NT2/D1 (cell line): ENCODE measurements around the gene IGF1R.

Experiments used
- DNase-seq: peaks from one replicate; pipeline ENCODE4 v3.0.0-alpha.2; 2011; ENCODE audit warnings: low read depth, low spot score
- H3K27me3 ChIP-seq: 2 replicates; pipeline ENCODE4 v1.6.0; 2011; ENCODE audit warnings: mild to moderate bottlenecking; ENCODE audit not compliant: insufficient read length, insufficient read depth
- H3K36me3 ChIP-seq: 2 replicates; pipeline ENCODE4 v1.6.1; 2011; ENCODE audit warnings: mild to moderate bottlenecking, low read length, mixed read lengths; ENCODE audit not compliant: insufficient read depth, insufficient read length
- H3K4me1 ChIP-seq: 2 replicates; pipeline ENCODE4 v1.5.1; 2011; ENCODE audit not compliant: insufficient read depth, insufficient read length
- H3K4me3 ChIP-seq: 2 replicates; pipeline ENCODE4 v1.5.1; 2011; ENCODE audit warnings: low read depth; ENCODE audit not compliant: insufficient read length
- H3K9ac ChIP-seq: 2 replicates; pipeline ENCODE4 v1.6.0; 2011; ENCODE audit warnings: low read depth; ENCODE audit not compliant: insufficient read length
- H3K9me3 ChIP-seq: 2 replicates; pipeline ENCODE4 v1.5.1; 2011; ENCODE audit warnings: mild to moderate bottlenecking, low read length; ENCODE audit not compliant: insufficient read depth
- SUZ12 ChIP-seq: IDR thresholded peaks from 2 replicates; pipeline ENCODE4 v1.6.1; 2011; ENCODE audit not compliant: insufficient read length, insufficient read depth; ENCODE audit errors: extremely low read depth
- YY1 ChIP-seq: IDR thresholded peaks from 2 replicates; pipeline ENCODE4 v1.6.1; 2011; ENCODE audit not compliant: insufficient read length, insufficient read depth
- ZNF274 ChIP-seq: IDR thresholded peaks from 2 replicates; pipeline ENCODE4 v1.6.1; 2011; ENCODE audit warnings: mild to moderate bottlenecking, low read depth, low read length

IGF1R gene

GRCh38 chr15:98718426-98719136, 70.2 kb downstream of the IGF1R start:
- Histone ChIP-seq H3K4me3 (no peak overlapping the region), H3K9ac (no peak overlapping the region), H3K27me3 (no peaks in the 10 kb centered on the region), H3K36me3 (no peaks in the 10 kb centered on the region), H3K9me3 (no peaks in the 10 kb centered on the region), H3K4me1 (peaks cover 13% of the 10 kb centered on the region)
- no peak for DNase-seq
- no peak for TF ChIP-seq ZNF274

- Histone ChIP-seq H3K36me3 (no peaks in the 10 kb centered on the region), H3K4me1 (peaks cover 10% of the 10 kb centered on the region), H3K27me3 (no peaks in the 10 kb centered on the region), H3K4me3 (no peak overlapping the region), H3K9ac (no peak overlapping the region), H3K9me3 (no peaks in the 10 kb centered on the region)
- no peak for TF ChIP-seq YY1
- TF ChIP-seq SUZ12: no peak
- no peak for TF ChIP-seq ZNF274
- no peak for DNase-seq
Observed at GRCh38 chr15:98719137-98719740, 70.9 kb downstream of the IGF1R start.

- Histone ChIP-seq H3K4me3 (no peak overlapping the region), H3K9ac (no peak overlapping the region)
- DNase-seq: no peak
Observed at GRCh38 chr15:98720031-98720430, 71.7 kb downstream of the IGF1R start.

GRCh38 chr15:98720577-98721565, 72.5 kb downstream of the IGF1R start:
- Histone ChIP-seq H3K4me3 (no peak overlapping the region), H3K36me3 (peaks cover 1% of the 10 kb centered on the region), H3K9ac (no peak overlapping the region), H3K27me3 (no peaks in the 10 kb centered on the region), H3K9me3 (no peaks in the 10 kb centered on the region), H3K4me1 (peaks cover 8% of the 10 kb centered on the region)
- no peak for DNase-seq
- TF ChIP-seq YY1 (no peak), SUZ12 (no peak), ZNF274 (no peak)

More at GRCh38 chr15:98720031-98720430, 71.7 kb downstream of the IGF1R start:
- Histone ChIP-seq H3K9me3 (no peaks in the 10 kb centered on the region), H3K4me1 (peaks cover 8% of the 10 kb centered on the region), H3K27me3 (no peaks in the 10 kb centered on the region), H3K36me3 (no peaks in the 10 kb centered on the region)
- TF ChIP-seq SUZ12: no peak

GRCh38 chr15:98722209-98722608, 73.9 kb downstream of the IGF1R start:
- TF ChIP-seq YY1 (no peak), SUZ12 (no peak), ZNF274 (no peak)
- no peak for DNase-seq
- H3K4me1 ChIP-seq: peaks cover 8% of the 10 kb centered on the region
- no peak overlapping the region for H3K4me3 ChIP-seq
- H3K9me3 ChIP-seq: no peaks in the 10 kb centered on the region
- no peaks in the 10 kb centered on the region for H3K27me3 ChIP-seq
- H3K36me3 ChIP-seq: peaks cover 4% of the 10 kb centered on the region
- H3K9ac ChIP-seq: no peak overlapping the region

GRCh38 chr15:98722645-98723044, 74.3 kb downstream of the IGF1R start:
- H3K9ac ChIP-seq: no peak overlapping the region
- TF ChIP-seq YY1: no peak
- no peak for TF ChIP-seq SUZ12
- no peak for TF ChIP-seq ZNF274
- H3K9me3 ChIP-seq: no peaks in the 10 kb centered on the region
- no peak overlapping the region for H3K4me3 ChIP-seq
- H3K27me3 ChIP-seq: no peaks in the 10 kb centered on the region
- peaks cover 4% of the 10 kb centered on the region for H3K36me3 ChIP-seq
- DNase-seq: no peak
- peaks cover 8% of the 10 kb centered on the region for H3K4me1 ChIP-seq

GRCh38 chr15:98723195-98723594, 74.9 kb downstream of the IGF1R start:
- H3K4me1 ChIP-seq: peaks cover 8% of the 10 kb centered on the region

More at GRCh38 chr15:98723195-98723594, 74.9 kb downstream of the IGF1R start:
- H3K9me3 ChIP-seq: no peaks in the 10 kb centered on the region
- peaks cover 4% of the 10 kb centered on the region for H3K36me3 ChIP-seq
- TF ChIP-seq YY1: no peak
- no peak for TF ChIP-seq SUZ12
- TF ChIP-seq ZNF274: no peak
- no peaks in the 10 kb centered on the region for H3K27me3 ChIP-seq
- H3K9ac ChIP-seq: no peak overlapping the region
- no peak overlapping the region for H3K4me3 ChIP-seq
- no peak for DNase-seq
